ENCODE measurements around the gene BBS9. TPM values are rescaled to one million over a fixed set of nuclear protein-coding genes. Genes with fewer than 3 reads are reported as not detected.

The BBS9 gene
- total and polyA plus RNA-seq, 2 of the 4 experiments (the other 2 are of a cell fraction) = 7.9 to 9.5 TPM

DNA sequence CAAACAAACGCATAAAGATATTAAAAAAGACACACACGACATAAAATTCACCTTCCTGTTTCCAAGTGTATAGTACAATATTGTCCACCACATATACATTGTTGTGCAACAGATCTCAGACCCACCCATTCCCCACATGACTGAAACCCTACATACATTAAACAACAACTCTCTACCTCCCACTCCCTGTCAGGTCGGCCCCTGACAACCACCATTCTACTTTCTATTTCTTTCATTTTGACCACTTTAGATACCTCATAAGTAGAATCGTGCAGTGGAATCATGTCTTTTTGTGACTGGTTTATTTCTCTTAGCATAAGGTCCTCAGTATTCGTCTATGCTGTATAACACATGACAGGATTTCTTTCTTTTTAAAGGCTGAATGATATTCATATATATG, 320.5 kb downstream of the BBS9 start:
- Histone ChIP-seq H2BK120ac (ENCODE audit: low read depth, low read length) (no peak overlapping the region), H2BK5ac (ENCODE audit: low read depth, low read length, poor library complexity, severe bottlenecking) (no peak overlapping the region), H4K91ac (ENCODE audit: insufficient read depth, low read depth, low read length) (no peak overlapping the region), H3K79me1 (ENCODE audit: low read depth in 1 of 2, low read length in 2 of 2) (no peaks in the 10 kb centered on the region), H2BK20ac (ENCODE audit: low read depth, low read length) (no peak overlapping the region), H2AK9ac (replicated peaks; ENCODE audit: low read depth, low read length, poor library complexity) (no peak overlapping the region), H3K27me3 (ENCODE audit: control insufficient read depth, insufficient read depth, low read length) (no peaks in the 10 kb centered on the region), H3K9me1 (ENCODE audit: insufficient read depth, low read length) (no peaks in the 10 kb centered on the region), H3K23ac (ENCODE audit: low read depth, low read length) (no peak overlapping the region), H2BK15ac (ENCODE audit: low read depth, low read length) (no peak overlapping the region), H3K56ac (ENCODE audit: extremely low read depth, insufficient read depth, low read length) (no peak overlapping the region), H4K5ac (ENCODE audit: low read depth, low read length) (no peak overlapping the region), H3K4ac (ENCODE audit: low read depth, low read length) (no peak overlapping the region), H3K36me3 (ENCODE audit: control insufficient read depth, insufficient read depth, low read length) (no peaks in the 10 kb centered on the region), H3K4me3 (ENCODE audit: insufficient read depth, low read depth, low read length) (no peak overlapping the region), H3K4me1 (ENCODE audit: control insufficient read depth, insufficient read depth, low read length) (0 out of 2 replicates have a peak, but pooled peaks cover 2% of the 10 kb centered on the region), H2AK5ac (ENCODE audit: low read depth, low read length) (no peak overlapping the region), H3K9ac (ENCODE audit: low read depth, low read length) (no peak overlapping the region), H2AFZ (replicated peaks; ENCODE audit: low read length, poor library complexity) (no peak overlapping the region), H3K9me3 (ENCODE audit: control insufficient read depth, insufficient read depth, low read length) (no peaks in the 10 kb centered on the region), H4K20me1 (ENCODE audit: insufficient read depth, low read length) (no peaks in the 10 kb centered on the region), H4K8ac (ENCODE audit: low read depth in 2 of 2, low read length in 2 of 2) (no peak overlapping the region), H3K14ac (replicated peaks; ENCODE audit: low read depth, low read length) (no peak overlapping the region), H3K18ac (ENCODE audit: low read depth, low read length) (no peak overlapping the region), H3K27ac (ENCODE audit: insufficient read depth, low read length) (no peak overlapping the region), H3K4me2 (ENCODE audit: low read depth, low read length) (no peak overlapping the region)
- TF ChIP-seq, protein P1, sequence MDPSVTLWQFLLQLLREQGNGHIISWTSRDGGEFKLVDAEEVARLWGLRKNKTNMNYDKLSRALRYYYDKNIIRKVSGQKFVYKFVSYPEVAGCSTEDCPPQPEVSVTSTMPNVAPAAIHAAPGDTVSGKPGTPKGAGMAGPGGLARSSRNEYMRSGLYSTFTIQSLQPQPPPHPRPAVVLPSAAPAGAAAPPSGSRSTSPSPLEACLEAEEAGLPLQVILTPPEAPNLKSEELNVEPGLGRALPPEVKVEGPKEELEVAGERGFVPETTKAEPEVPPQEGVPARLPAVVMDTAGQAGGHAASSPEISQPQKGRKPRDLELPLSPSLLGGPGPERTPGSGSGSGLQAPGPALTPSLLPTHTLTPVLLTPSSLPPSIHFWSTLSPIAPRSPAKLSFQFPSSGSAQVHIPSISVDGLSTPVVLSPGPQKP (IDR thresholded peaks at IDR 0.05; ENCODE audit: borderline replicate concordance, low read depth, low read length) = no peak
- no peak for TF ChIP-seq RFX5 (IDR thresholded peaks at IDR 0.05; ENCODE audit: low read depth, low read length)
- no peak for TF ChIP-seq POLR2A (IDR thresholded peaks at IDR 0.05; ENCODE audit: low read depth, low read length)
- no peak for TF ChIP-seq CEBPB (IDR thresholded peaks at IDR 0.05; ENCODE audit: low read depth, low read length)
- TF ChIP-seq SMC3 (IDR thresholded peaks at IDR 0.05; ENCODE audit: low read depth, low read length) = no peak
- TF ChIP-seq, protein P2, sequence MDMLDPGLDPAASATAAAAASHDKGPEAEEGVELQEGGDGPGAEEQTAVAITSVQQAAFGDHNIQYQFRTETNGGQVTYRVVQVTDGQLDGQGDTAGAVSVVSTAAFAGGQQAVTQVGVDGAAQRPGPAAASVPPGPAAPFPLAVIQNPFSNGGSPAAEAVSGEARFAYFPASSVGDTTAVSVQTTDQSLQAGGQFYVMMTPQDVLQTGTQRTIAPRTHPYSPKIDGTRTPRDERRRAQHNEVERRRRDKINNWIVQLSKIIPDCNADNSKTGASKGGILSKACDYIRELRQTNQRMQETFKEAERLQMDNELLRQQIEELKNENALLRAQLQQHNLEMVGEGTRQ (IDR thresholded peaks at IDR 0.05; ENCODE audit: low read depth, low read length) = no peak
- no peak for TF ChIP-seq RCOR1 (IDR thresholded peaks at IDR 0.05; ENCODE audit: insufficient replicate concordance, low read length)
- TF ChIP-seq RAD21 (IDR thresholded peaks at IDR 0.05; ENCODE audit: low read length) = no peak
- no peak for TF ChIP-seq MXI1 (IDR thresholded peaks at IDR 0.05; ENCODE audit: borderline replicate concordance, low read depth, low read length)
- no peak for TF ChIP-seq BHLHE40 (IDR thresholded peaks at IDR 0.05; ENCODE audit: low read depth, low read length)
- no peak for TF ChIP-seq FOS (IDR thresholded peaks at IDR 0.05; ENCODE audit: low read depth, low read length)
- no peak for TF ChIP-seq NFE2L2 (IDR thresholded peaks at IDR 0.05; ENCODE audit: low read depth, low read length)
- TF ChIP-seq CHD1 (IDR thresholded peaks at IDR 0.05; ENCODE audit: low read depth, low read length) = no peak
- no peak for TF ChIP-seq MAFK (IDR thresholded peaks at IDR 0.05; ENCODE audit: low read depth, low read length)
- TF ChIP-seq, protein P3, sequence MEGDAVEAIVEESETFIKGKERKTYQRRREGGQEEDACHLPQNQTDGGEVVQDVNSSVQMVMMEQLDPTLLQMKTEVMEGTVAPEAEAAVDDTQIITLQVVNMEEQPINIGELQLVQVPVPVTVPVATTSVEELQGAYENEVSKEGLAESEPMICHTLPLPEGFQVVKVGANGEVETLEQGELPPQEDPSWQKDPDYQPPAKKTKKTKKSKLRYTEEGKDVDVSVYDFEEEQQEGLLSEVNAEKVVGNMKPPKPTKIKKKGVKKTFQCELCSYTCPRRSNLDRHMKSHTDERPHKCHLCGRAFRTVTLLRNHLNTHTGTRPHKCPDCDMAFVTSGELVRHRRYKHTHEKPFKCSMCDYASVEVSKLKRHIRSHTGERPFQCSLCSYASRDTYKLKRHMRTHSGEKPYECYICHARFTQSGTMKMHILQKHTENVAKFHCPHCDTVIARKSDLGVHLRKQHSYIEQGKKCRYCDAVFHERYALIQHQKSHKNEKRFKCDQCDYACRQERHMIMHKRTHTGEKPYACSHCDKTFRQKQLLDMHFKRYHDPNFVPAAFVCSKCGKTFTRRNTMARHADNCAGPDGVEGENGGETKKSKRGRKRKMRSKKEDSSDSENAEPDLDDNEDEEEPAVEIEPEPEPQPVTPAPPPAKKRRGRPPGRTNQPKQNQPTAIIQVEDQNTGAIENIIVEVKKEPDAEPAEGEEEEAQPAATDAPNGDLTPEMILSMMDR (conservative IDR thresholded peaks at IDR 0.05; ENCODE audit: low read depth, low read length) = no peak
- TF ChIP-seq MAZ (IDR thresholded peaks at IDR 0.05; ENCODE audit: borderline replicate concordance, low read depth, low read length) = no peak
- no TSS peak for BruUV-seq (replicated peaks)
- ATAC-seq (ENCODE audit: low read depth) = no peak
- DNase-seq = no peak
- ChIA-PET CTCF (no interaction called here), POLR2A (ENCODE audit: unreplicated experiment) (no interaction called here)
- dilution Hi-C loops (cut with HindIII; ENCODE audit: low sequenced_read_pairs, unreplicated experiment) (no loop called here), intact Hi-C loops (cut with micrococcal nuclease) (loop anchor here (10.0 kb wide), 1 partner anchor 305 kb away; no protein-coding TSS in a partner anchor), in situ Hi-C loops (cut with MboI; ENCODE audit: low sequenced_read_pairs) (no loop called here)
- whole genome bisulfite sequencing, 2 experiments (ENCODE audit: extremely low coverage in 2 of 2, insufficient read length in 1 of 2) = 90% methylated on average over 2 of the region's 5 CpGs; no CpG with 5 or more reads in 1 of the 2 experiments
